Measurements from ENCODE around the gene TEAD3. TPM values are rescaled to one million over a fixed set of nuclear protein-coding genes. Genes with fewer than 3 reads are reported as not detected.
A peak's percentile ranks its signal among the peaks of the same experiment; 100 is the strongest.
"Not testable (repeated sequence)": the region's sequence is repeated elsewhere in the genome, so short reads cannot be mapped to it uniquely, and the experiment has no call there.

The TEAD3 gene
- total RNA-seq, 1 experiment from 2014 or later = 9.2 TPM

DNA sequence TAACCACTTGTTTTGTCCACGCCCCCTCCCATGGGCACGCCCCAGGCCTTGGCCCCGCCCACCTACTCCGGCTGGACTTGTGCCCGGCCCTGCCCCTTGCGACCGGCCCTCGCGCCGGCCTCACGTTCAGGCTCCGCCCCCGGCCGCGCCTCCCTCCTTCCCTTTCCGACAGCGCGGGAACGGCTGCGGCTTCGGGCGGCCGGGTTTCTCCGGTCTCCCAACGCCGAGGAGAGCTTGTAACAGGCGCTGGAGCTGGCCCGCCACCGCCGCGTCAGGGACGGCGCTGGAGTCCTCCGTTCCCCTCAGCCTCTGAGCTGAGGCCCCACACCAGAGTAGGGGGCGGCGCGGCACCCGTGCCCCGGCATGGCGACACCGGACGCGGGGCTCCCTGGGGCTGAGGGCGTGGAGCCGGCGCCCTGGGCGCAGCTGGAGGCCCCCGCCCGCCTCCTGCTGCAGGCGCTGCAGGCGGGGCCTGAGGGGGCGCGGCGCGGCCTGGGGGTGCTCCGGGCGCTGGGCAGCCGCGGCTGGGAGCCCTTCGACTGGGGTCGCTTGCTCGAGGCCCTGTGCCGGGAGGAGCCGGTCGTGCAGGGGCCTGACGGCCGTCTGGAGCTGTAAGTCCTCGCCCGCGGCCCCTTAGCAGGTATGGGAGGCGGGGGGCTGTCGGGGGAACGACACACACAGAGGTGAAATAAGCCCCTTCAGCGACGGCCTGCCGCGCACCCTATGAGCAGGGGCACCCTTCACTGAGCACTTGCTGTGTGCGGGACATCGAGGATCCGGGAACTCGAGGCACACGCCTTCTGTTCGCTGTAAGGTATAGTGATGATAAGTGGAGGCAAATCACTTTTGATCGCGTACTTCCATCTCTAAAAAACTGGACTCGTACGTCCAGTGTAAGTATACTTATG is 44.4 kb downstream of the TEAD3 start, which contains the start of gene FANCE:
Gene FANCE (plus strand): TSS at position 156 of the 908 bp plus-strand sequence. CDS start 208 bp downstream, at position 364.
- no peaks in the 10 kb centered on the region for H3K9me3 ChIP-seq
- peak; percentile 88 for DNase-seq
- H3K36me3 ChIP-seq = peaks cover 12% of the 10 kb centered on the region; the same call in 1 of the 2 replicates
- H3K27me3 ChIP-seq = no peaks in the 10 kb centered on the region
- peak within 1 kb of the TSS; percentile 62 for H3K4me3 ChIP-seq

DNA sequence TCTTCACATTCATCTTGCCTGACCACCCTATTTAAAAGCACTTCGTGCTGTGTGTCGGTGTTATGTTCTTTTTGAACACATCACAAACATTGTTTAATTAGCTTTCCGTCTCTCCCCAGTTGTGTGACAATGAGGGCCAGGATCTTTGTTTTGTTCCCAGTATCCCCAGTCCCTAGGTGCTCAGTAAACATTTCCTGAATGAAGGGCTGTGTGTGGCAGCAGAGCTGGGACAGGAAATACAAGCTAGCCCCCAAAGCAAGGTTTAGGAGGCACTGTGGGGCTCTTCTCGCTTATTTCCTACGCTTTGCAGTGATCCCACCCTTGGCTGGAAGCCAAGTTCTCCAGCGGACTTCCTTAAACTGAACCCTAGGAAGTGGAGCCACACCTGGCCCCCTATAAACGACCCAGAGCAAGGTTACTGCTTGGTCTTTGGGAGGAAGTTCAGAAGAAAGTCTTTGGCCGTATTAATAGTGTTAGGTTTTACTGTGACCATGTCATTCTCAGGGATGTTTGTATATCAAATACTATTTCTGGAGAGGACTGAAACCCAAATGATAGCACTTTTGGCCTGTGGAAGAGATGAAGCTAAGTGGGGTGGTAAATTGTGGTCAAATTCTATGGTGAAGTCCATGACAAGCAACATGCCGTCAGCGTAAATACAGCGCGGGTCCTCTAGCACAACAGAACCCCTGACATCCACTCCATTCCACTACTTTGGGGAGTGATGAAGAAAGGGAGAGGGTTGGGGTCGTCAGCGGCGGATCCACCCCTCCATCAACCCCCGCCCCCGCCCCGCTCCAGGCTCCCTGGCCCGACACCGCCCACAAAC is 45.3 kb downstream of the TEAD3 start:
- Histone ChIP-seq H3K27me3 (no peaks in the 10 kb centered on the region), H3K9me3 (no peaks in the 10 kb centered on the region), H3K4me3 (peak overlapping the region; percentile 62), H3K36me3 (peaks cover 8% of the 10 kb centered on the region; the same call in 1 of the 2 replicates)
- no peak for DNase-seq

DNA sequence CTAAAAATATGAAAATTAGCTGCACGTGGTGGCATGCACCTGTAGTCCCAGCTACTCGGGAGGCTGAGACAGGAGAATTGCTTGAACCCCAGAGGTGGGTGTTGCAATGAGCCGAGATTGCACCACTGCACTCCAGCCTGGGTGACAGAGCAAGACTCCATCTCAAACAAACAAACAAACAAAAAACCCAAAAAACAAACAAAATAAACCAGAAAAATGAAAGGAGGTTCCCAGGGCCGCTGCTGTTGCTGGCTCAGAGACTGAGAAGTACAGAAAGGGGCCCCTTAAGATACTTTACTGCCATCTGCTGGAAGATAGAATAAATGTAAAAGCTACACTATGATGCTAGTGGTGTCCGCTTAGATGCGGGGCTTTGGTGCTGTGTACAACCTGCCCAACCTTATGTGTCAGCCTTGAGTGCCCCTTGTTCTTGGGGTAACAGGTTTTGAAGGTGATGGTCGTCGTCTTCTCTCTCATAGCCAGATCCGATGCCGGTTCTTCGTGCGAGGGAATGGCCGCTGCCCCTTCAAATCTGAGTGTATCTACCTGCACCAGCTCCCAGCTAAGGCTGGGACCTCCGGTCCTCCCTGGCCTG is 47.5 kb downstream of the TEAD3 start:
- DNase-seq = no peak
- H3K9me3 ChIP-seq = no peaks in the 10 kb centered on the region
- H3K27me3 ChIP-seq = no peaks in the 10 kb centered on the region
- no peaks in the 10 kb centered on the region for H3K36me3 ChIP-seq
- no peak overlapping the region for H3K4me3 ChIP-seq

DNA sequence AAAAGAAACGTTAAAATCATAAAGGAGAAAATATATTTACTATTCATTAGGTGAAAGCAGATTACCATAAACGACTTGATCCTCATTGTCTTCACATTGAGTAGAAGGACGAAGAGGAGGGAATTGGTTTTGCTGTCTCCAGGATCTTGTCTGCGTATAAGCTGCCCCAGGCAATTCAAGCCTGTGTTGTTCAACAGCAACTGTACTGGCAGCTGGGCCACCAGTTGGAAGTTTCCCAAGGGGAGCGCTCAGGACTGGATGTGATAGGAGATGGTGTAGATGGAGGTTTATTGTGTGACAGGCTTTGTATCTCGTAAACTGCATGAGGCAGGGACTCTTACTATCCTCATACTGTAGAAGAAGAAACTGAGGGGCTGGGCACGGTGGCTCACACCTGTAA is 48.7 kb downstream of the TEAD3 start:
- no peaks in the 10 kb centered on the region for H3K27me3 ChIP-seq
- H3K36me3 ChIP-seq = no peaks in the 10 kb centered on the region
- H3K4me3 ChIP-seq = no peak overlapping the region
- DNase-seq = no peak
- H3K9me3 ChIP-seq = no peaks in the 10 kb centered on the region

DNA sequence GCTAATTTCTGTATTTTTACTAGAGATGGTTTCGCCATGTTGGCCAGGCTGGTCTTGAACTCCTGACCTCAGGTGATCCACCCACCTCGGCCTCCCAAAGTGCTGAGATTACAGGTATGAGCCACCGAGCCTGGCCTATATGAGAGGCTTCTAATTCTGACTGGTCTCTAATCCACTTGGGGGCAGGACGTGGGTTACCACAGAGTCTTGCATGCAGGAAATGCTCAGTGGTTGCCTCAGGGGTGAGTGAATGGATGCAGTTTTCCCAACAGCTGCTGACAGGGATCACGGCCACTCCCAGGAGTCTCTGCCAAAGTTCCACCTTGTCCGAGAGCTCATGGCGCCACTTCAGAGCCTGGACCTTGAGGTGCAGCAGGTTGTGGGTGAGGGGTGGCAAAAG is 51.2 kb downstream of the TEAD3 start:
- Histone ChIP-seq H3K9me3 (no peaks in the 10 kb centered on the region), H3K4me3 (no peak overlapping the region), H3K36me3 (no peaks in the 10 kb centered on the region), H3K27me3 (no peaks in the 10 kb centered on the region)
- no peak for DNase-seq

DNA sequence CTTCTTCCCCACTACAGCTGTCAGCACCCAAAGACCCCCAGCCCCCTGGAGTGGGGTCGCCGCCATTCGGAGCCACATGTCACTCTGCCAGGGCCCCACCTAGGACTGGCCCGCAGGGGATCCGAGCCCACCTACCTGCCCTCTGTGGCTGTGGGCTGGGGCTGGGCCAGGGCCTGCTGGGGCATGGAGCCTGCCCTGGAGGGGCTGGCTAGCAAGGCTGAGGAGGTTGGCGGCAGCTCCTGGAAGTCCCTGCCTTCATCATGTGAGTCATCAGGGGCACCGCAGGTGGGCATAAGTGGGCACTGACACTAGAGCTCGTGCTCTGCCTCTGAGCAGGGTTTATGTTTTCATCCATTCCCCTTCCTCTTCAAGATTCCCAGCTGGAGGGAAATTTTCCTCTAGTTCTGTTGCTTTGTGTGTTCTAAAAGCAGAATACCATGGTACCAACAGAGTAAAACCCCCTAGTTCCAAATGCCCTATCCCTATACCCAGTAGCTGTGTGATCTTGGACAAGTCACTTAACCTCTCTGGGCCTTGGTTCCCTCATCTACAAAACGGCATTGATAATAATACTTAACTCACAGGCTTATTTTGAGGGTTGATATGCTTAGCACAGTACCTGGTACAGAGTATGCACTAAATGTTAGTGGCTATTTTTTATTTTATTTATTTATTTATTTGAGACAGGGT is 53.4 kb downstream of the TEAD3 start:
- DNase-seq = peak; percentile 90
- H3K9me3 ChIP-seq = no peaks in the 10 kb centered on the region
- no peaks in the 10 kb centered on the region for H3K36me3 ChIP-seq
- no peak overlapping the region for H3K4me3 ChIP-seq
- no peaks in the 10 kb centered on the region for H3K27me3 ChIP-seq

DNA sequence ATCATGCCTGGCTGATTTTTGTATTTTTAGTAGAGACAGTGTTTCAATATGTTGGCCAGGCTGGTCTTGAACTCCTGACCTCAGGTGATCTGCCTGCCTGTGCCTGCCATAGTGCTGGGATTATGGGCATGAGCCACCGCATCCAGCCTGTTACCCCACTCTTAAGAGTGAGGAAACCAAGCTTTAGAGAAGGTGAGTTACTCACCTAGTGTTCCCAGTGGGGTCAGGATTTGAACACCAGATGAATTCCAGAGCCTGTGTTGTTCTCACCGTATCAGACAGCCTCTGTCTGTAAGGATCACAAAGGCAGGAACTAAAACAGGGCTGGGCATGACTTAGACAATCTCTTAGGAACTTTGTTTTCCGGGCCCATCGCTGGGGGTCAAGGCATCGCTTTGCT is 54.2 kb downstream of the TEAD3 start:
- DNase-seq = no peak
- no peaks in the 10 kb centered on the region for H3K9me3 ChIP-seq

DNA sequence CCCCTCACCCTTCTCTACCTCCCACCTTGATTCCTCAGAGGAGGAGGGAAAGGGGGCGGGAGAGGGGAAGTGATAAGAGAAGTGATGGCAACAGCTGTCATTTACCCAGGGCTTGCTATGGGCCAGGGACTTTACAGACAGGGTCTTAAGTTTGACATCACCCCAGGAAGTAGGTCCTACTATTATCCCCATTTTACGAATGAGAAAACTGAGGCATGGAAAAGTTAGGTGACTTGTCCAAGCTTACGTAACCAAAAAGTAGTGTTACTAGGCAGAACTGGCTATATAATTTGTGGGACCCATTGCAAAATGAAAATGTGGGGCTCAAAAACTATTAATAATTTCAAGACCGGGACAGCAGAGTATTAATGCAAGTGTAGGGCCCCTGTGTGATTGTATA is 55.2 kb downstream of the TEAD3 start:
- H3K36me3 ChIP-seq = no peaks in the 10 kb centered on the region
- no peaks in the 10 kb centered on the region for H3K27me3 ChIP-seq
- DNase-seq = no peak
- no peak overlapping the region for H3K4me3 ChIP-seq
- no peaks in the 10 kb centered on the region for H3K9me3 ChIP-seq

More for the DNA sequence above, 54.2 kb downstream of the TEAD3 start:
- Histone ChIP-seq H3K27me3 (no peaks in the 10 kb centered on the region), H3K36me3 (no peaks in the 10 kb centered on the region), H3K4me3 (no peak overlapping the region)

DNA sequence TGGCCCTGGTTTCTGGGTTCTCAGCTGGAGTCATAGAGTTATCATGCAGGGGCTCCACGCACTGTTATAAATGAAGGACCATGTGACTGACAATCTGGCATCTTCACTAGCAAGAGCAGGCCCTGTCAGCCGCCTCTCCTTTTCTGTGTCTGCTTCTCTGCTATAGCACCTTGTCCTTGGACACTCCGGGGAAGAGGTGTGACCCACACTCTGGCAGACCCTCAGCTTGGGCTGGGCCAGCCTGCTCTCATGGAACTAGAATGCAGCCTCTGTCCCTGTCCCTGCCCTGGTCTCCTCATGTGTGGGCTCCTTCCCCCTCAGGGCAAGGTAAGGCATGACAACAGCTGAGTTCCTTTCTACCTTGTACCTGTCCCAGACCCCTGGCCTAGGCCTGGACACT is 55.7 kb downstream of the TEAD3 start:
- Histone ChIP-seq H3K36me3 (no peaks in the 10 kb centered on the region), H3K9me3 (no peaks in the 10 kb centered on the region), H3K27me3 (no peaks in the 10 kb centered on the region), H3K4me3 (no peak overlapping the region)
- DNase-seq = no peak

DNA sequence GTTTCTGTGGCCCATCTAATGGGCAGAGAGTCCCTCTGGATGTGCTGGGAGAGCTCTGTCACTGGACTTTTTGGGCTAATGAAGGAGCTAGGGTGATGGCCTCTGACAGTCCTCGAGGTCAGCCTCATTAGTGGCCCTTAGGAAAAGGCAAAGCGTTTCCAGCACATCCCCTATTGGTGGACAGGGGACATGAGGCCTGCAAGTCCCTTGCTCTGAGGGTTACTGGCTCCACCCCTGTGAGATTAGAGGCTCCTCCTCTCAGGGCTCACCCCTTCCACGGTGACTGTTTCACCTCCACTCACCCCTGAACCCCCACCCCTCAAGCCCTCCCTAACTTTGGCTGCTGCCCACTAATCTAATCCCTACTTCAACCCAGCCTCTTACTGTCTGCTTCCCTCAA is 57.6 kb downstream of the TEAD3 start:
- Histone ChIP-seq H3K27me3 (no peaks in the 10 kb centered on the region), H3K4me3 (no peak overlapping the region), H3K9me3 (no peaks in the 10 kb centered on the region), H3K36me3 (no peaks in the 10 kb centered on the region)
- no peak for DNase-seq

DNA sequence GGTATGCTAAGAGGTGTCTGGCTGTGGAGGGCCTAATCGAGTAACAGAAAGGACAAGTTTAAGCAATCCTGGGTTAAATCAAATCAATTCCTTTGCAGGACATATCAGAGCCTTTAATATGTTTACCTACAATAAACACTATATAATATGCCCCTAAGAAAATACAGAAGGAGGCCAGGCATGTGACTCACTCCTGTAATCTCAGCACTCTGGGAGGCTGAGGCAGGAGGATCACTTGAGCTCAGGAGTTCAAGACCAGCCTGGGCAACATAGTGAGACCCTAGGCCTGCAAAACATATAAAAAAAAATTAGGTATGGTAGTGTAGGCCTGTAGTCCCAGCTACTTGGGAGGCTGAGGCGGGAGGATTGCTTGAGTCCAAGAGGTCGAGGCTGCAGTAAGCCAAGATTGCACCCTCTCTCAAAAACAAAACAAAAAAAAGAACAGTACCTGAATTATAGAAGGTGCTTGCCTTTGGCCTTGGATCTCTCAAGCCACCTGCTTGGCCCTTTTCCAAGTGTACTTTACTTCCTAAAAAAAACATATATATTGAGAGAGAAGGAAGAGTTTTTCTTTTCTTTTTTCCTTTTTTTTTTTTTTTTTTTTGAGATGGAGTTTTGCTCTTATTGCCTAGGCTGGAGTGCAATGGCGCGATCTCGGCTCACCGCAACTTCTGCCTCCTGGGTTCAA is 58.4 kb downstream of the TEAD3 start:
- H3K36me3 ChIP-seq, H3K27me3 ChIP-seq, DNase-seq, H3K9me3 ChIP-seq, H3K4me3 ChIP-seq: not testable (repeated sequence)

DNA sequence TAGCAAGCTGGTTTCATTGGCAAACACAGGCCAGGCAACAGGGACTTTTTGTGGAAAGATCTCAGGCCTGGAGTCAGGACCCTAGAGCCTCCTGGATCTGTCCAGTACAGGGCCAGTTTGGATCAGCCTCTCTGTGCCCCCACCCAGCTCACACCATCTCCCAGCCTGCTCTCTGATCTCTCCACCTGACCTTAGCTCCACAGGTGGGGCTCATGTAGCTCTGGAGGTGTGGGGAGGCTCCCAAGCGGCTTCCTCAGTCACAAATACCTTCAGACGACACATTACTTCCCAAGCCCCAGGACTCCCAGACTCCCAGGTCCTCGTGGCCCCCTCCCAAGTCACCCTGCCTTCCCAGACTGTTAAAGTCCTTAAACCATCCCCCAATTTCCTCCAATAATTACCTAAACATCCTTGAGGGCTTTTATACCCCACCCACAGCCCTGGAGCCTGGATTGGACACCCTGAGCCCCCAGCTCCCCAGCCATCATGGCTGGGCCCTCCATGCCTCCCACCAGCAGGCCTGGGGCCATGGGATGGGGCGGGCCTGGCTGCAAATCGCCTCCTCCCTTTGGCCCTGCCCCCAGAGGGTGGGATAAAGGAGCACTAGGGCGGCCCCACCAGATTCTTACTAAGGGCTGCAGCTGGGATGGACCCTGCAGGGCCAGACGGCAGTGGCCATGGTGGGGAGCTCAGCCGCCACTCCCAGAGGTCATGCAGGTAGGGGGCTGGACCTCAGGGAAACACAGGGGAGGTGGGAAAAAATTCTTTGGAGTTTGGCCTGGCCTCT is 60.6 kb downstream of the TEAD3 start:
- Histone ChIP-seq H3K9me3 (no peaks in the 10 kb centered on the region), H3K36me3 (no peaks in the 10 kb centered on the region), H3K4me3 (no peak overlapping the region), H3K27me3 (no peaks in the 10 kb centered on the region)
- no peak for DNase-seq

DNA sequence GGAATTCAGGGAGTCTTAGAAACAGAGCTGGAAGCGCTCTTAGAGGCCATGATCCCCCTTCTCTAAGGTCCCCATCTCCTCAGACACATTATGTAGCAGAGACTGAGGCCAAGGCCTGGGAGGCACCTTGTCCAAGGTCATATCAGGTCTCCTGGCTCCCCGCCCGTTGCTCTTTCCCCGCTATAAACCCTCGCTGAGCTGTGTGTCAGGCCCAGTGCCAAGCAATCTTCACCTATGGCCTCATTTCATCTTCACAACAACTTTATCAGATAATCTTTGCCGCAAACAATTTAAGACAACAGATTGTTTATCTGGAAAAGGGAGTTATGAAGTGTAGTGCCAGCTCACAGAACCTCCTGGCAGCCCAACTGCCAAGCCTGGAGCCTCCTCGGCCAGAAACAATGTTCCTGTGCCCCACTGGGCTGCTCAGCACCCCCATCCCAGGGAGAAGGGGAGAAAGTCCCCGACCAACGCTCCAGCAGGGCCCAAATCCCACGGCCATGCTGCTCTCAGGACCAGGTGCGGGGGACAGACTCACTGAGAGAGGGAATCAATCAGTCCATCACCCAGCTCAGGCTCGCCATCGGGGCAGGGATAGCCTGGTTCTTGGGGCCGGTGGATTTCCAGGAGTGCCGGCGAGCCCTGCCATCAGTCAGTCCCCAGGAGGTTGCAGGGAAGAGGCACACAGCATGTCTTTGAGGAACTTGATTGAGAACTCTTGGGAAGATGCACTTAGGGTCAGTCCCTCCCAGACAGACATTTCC is 61.6 kb downstream of the TEAD3 start:
- no peaks in the 10 kb centered on the region for H3K27me3 ChIP-seq
- no peaks in the 10 kb centered on the region for H3K9me3 ChIP-seq
- peaks cover 4% of the 10 kb centered on the region for H3K36me3 ChIP-seq
- no peak for DNase-seq
- no peak overlapping the region for H3K4me3 ChIP-seq

DNA sequence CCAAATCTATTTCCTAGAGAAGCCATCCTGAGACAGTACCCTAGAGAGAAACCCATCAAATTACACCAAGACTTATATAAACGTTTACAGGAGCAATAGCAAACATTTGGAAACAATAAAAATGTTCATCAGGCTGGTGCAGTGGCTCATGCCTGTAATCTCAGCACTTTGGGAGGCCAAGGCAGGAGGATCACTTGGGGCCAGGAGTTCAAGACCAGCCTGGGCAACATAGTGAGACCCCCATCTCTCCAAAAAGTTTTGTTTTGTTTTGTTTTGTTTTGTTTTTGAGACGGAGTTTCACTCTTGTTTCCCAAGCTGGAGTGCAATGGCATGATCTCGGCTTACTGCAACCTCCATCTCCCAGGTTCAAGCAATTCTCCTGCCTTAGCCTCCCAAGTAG is 64.2 kb downstream of the TEAD3 start:
- not testable (repeated sequence) for H3K9me3 ChIP-seq, H3K27me3 ChIP-seq, DNase-seq, H3K4me3 ChIP-seq
- peaks cover 29% of the 10 kb centered on the region for H3K36me3 ChIP-seq

DNA sequence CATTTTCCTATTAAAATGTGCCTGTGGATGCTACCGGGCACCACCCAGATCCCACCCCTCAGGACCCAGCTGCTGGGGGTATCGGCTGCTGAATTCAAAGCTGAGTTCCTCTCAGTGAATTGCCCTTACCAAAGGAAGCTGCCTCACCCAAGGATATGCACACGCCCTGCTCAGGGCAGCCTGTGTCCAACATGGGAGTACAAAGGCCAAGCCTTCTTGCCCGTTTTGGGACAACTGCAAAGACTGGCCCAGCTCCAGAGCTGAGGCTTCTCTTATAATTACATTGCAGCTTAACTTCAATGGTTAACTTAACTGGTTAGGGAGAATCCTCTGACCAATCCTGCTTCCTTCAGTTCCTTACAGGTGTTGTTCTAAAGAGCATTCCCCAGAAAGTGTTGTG is 64.6 kb downstream of the TEAD3 start:
- Histone ChIP-seq H3K9me3 (peaks cover 9% of the 10 kb centered on the region), H3K27me3 (no peaks in the 10 kb centered on the region), H3K4me3 (no peak overlapping the region), H3K36me3 (peaks cover 33% of the 10 kb centered on the region)
- DNase-seq = no peak
